Hematopoietic multipotent progenitor cell treated with erythropoietin and hydrocortisone succinate and interleukin-3 and kit ligand, for 6 days (in vitro differentiated cells): ENCODE data around the gene KRTAP7-1.

ENCODE experiments used
- DNase-seq: peaks from one replicate; pipeline ENCODE4 v3.0.0-alpha.2; 2015

Gene KRTAP7-1, protein sequence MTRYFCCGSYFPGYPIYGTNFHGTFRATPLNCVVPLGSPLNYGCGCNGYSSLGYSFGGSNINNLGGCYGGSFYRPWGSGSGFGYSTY

DNA sequence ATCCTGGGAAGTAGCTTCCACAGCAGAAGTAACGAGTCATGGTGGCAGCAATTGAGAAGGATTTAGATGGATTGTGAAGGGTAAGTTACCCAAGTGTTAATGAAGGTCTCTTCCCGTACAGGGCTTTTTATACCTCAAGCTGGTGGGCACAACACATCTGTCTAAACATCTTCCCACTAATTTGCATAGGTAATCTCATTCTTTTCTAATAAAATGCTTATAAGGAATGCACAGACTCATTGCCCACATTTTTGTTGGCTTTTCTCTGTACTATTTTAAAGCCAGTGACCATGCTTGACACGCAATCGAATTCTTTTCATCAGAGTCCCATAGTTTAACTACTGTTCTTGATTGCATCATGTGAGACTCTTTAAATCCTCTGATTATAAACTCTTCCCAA is at the start of gene KRTAP7-1:
KRTAP7-1 (minus strand) TSS at position 101 of the 400 bp plus-strand sequence; CDS start at position 40, 61 bp downstream.
- DNase-seq = no peak

DNA sequence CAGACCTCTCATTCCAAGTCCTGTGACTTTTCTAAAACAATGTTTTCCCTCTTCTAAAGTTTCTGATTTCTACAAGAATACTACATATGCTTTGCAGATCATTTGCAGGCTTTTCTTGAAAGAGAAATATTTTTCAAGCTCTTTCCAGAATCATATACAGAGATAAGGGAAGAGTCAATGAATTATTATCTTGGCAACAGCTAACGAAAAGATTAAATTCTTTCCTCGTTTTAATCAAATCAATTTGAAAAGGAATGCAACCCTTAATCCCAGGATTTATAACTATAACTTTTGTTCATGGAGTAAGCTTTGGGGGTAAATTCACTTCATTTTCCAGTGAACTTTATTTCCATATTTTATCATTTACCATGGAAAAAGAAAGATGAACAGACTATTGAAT is 45.0 kb upstream of the KRTAP7-1 start:
- DNase-seq = no peak

DNA sequence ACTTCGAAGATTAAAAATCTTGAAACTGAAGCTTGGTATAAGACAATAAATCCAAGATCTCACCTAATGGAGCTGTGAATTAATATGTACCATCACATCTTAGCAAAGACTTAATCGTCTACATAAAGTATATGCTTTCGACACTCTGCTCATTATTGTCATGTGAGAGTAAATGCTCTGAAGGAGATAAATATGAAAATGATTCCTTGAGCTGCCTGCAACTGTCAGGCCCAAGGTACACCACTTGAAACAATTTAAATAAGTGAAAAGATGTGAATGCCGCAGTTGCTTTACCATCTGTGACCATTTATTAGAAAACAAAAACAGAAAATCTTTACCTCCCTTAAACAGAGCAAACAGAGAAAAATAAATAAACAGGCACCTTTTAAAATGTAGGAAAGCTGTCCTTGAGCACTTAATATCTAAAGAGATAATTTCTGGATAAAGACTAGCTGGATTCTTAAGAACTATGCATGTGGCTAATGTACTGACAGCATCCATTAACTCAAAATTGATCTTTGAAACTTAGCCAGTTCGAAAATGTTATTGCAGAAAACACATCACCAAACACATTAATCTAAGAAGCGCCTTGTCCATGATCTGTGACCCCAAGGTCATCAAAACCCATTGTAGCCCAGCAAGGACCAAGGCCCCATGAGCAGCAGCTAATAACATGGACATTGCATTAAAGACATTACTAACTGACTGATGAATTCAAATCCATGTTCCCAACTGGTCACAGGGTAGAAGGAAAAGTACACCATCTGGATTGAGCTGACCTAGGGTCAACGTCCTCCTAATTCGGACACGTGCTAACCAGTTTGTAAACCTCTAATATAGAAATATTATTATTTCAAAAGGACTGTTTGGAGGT is 18.3 kb upstream of the KRTAP7-1 start:
- DNase-seq = no peak

DNA sequence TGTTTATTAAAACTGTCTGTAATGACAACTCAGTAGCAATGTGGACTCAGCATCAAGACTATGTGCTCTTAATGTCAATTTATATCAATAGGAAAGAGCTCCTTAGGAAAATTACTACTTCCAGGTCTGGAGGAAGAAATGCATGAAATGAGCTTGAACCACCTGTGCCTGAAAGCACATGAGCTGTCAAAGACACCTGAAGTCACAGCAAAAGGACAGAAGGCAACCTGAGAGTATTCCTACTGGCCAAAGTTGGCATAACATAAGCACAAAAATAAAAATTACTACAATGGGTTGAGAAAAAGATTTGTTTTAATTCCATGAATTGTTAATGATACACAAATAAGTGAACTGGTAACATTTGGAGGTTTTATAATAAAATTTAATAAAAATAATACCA is 13.4 kb upstream of the KRTAP7-1 start:
- no peak for DNase-seq

DNA sequence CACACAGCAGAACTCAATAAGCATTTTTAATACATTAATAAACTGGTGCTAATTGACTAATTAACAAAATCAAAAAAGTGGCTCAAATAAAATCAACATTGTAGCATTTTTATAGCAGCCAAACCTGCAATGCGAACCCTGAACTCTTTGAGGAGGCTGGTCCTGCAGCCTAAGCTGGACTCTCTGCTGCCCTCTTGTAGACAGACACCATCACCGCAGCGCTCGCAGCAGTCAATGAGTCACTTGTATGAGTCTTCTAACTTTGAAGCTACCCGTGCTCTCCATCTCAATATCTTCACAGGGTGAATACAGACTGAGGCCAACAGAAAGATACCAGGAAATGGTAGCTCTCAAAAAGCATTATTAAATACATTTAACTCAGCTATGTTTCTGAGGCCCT is 9.7 kb upstream of the KRTAP7-1 start:
- peak; percentile 24 for DNase-seq

DNA sequence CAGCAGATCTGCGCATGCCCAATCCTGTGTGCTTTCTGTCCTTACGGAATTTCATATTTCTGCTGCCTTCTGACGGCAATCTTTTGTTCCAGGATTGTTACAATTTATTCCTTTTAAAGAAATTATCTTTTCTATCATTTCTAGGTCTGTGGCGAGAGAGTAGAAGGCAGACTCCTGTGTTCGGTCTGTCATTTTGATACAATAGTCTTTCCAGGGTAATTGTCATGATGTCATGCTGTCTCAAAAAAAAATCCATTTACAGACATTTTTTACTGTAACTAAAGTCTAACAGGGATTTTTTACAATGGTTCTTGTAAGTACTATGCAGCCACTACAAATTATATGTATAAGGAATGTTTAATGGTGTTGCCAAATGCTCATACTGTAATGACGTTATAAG is 9.0 kb upstream of the KRTAP7-1 start:
- DNase-seq = no peak

DNA sequence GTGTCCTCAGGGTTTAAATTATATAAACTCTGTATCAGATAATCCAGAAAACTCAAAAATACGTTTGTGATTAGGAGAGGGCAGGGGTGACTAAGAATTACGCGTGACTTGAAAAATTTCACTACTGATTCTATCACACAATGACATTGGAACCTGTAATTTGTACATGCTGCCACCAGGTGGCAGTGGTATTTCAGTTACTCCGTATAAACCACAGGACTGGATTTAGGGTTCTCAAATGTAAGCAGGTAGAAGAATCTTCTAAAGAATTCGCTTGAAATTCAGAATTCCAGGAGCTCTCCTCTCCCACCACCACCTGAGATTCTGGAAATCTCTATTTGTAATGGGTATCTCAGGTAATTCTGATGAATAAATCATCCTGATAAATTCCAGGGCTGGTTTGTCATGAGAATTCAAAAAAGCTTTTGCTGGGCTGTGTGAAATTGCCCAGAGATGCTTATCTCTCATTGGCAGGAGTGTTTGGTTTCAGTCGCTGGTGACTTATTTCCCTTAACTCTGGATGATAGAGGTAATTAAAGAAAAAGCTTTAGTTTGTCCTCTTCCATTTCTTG is 1.7 kb upstream of the KRTAP7-1 start:
- peak; percentile 58 for DNase-seq

DNA sequence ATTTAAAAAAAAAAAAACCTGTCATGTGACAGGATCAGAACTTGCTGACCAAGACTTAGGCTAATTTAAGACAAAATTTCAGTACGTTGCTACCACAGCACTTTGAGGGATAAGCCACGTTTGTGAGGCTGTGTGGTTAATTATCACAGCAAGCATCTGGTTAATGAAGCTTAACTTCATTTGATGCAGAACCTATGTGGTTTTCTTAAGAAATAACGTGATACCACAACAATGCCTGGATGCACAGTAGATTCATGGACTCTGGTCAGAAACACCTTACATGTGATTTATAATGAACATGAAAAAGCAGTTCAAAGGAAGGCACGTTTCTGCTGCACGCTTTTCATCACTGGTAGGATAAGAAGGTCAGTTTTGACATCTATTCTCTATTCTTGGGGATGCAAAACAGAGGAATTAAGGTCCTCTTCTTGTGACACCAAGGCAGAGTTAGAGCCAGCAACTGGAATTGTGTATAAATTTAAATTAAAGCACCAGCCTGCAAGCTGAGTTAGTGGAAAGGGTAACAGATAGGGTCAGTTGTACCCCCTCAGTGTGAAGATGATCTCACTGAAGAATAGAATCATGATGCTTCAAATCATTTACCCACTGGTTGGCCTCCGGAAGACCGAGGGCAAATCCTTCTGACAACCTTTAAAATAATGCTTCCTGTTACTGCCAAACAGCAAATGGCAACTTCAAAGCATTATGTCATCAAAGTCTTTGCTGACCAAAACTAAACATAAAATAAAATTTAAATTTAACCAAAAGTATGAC is 10.5 kb downstream of the KRTAP7-1 start:
- no peak for DNase-seq

DNA sequence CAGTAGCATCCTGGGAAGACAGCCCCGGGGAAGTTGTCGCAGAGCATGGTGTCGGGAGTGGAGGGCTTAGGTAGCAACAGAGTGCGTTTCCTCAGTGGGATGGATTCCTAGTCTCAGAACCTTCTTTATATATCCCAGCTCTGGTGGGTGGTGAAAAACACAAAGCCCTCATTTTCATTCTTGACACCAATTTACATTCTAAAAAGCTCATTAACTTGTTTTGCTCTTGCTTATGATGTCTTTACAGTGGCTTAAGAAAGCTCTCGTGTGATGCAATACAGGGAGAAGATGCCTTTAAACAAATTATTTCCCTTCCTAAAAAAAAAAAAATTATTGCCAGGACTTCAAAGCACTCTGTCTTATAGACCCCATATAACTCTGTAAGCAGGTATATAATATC is 16.4 kb downstream of the KRTAP7-1 start, which contains the start of gene KRTAP8-1:
KRTAP8-1 (minus strand) TSS at position 101 of the 400 bp plus-strand sequence; CDS start at position 47, 54 bp downstream.
- DNase-seq = no peak

DNA sequence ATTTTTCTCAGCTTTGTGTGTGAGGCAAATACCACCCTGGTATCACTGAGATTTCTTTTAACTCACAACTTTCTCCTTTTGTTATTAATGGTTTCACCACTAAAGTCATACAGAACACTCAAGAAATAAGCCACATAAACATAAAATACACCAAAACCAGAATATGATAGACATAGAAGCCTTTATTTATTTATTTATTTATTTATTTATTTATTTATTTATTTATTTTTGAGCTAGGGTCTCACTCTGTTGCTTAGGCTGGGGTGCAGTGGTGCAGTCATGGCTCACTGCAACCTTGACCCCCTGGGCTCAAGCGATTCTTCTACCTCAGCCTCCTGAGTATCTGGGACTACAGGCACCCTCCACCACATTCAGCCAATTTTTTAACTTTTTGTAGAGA is 29.0 kb downstream of the KRTAP7-1 start:
- DNase-seq = no peak

DNA sequence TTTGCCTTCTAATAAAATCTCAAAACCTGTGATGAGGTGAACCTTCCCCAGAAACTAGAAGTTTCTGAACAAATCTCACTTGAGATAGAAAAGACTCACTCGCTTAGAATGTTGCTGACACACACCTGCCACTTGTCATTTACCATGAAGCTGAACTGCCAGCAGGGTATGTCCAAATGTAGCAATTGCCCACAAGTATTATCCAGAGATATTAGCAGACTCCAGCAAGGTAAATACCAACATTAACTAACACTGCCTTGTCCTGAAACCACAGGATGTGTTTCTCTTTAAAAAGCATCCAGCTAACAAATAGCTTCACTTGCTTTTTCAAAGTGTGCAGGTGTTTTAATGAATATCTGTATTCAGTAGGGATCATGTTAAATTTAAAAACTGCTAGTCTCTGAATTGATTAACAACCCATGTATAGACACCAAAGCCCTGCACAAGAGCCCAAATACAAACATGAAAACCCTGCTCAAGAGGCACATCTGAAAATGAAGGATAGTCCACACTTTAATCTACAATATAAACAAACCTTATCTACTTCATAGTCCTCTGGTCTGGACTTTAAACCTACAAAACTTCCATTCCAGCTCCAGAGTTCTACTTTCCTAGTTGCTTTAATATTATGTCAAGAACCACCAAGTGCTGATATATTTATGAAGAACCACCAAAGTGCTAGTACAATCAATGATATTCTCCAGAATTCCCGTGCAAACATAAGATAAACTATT is 35.8 kb downstream of the KRTAP7-1 start:
- DNase-seq = no peak

DNA sequence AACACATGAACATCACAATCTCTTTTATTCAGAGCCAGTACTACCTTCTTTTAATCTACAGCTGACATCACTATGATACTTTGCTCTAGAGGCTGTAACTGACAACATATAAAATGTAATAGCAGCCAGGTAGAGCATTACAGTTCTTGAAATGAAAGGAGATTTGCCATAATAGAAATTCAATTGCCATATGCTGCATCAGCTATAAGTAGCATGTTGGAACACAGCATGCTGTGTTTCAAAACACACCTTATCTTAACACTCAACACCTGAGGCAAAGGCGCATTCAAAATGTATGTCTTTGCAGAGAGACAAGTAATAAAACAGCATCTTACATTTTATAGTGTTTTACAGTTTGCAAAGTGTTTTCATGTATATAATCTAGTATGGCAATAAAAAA is 50.3 kb downstream of the KRTAP7-1 start:
- no peak for DNase-seq
